K562 (cell line): ENCODE data around the gene ATP6V0C. TPM values are rescaled to one million over a fixed set of nuclear protein-coding genes. Genes with fewer than 3 reads are reported as not detected.

Experiments
- BRD4 ChIP-seq: fragments of 200-600 bp; sonication (generic); IDR thresholded peaks from 2 replicates; pipeline ENCODE4 v1.6.1; 2017; ENCODE audit warnings: inconsistent platforms
- C11orf30 ChIP-seq: fragments of 450-650 bp; IDR thresholded peaks from 2 replicates; pipeline ENCODE4 v1.6.1; 2016; ENCODE audit warnings: low read depth, mild to moderate bottlenecking
- ERF ChIP-seq: fragments of 450-650 bp; formaldehyde crosslinking; IDR thresholded peaks from 2 replicates; pipeline ENCODE4 v1.4.0; 2020; ENCODE audit warnings: mild to moderate bottlenecking, mixed read lengths
- PCBP2 ChIP-seq: fragments of 200-400 bp; formaldehyde crosslinking; IDR thresholded peaks from 2 replicates; pipeline ENCODE4 v1.6.1; 2018; ENCODE audit warnings: low read length, low read depth, mild to moderate bottlenecking, moderate library complexity; ENCODE audit not compliant: poor library complexity, severe bottlenecking
- PML ChIP-seq: IDR thresholded peaks from 2 replicates; pipeline ENCODE4 v1.6.1; 2012; ENCODE audit warnings: low read length, inconsistent platforms
- SNIP1 ChIP-seq: fragments of 450-650 bp; IDR thresholded peaks from 2 replicates; pipeline ENCODE4 v1.7.1; 2017; ENCODE audit warnings: low read depth, mild to moderate bottlenecking
- TEAD4 ChIP-seq, 2 experiments: sonication (generic) in 1 of 2; formaldehyde crosslinking in 1 of 2; IDR thresholded peaks; 2 replicates each; pipeline versions ENCODE4 v1.6.1 to v1.8.0; 2012 to 2022; ENCODE audit warnings: borderline replicate concordance in 1 of 2, inconsistent platforms in 1 of 2, low read length in 1 of 2, mild to moderate bottlenecking in 1 of 2, missing genetic modification reagents in 1 of 2
- THRA ChIP-seq: fragments of 450-650 bp; IDR thresholded peaks from 2 replicates; pipeline ENCODE4 v1.6.1; 2017; ENCODE audit warnings: mild to moderate bottlenecking, moderate library complexity
- ZNF140 ChIP-seq: fragments of 250-450 bp; sonication (Bioruptor Pico); IDR thresholded peaks from 2 replicates; pipeline ENCODE4 v1.8.0; 2021; ENCODE audit warnings: moderate library complexity, mild to moderate bottlenecking, inconsistent platforms
- polyA plus RNA-seq, 8 experiments: library from polyadenylated mRNA; depleted of rRNA in 4 of 8; stranded (reverse) in 5 of 8; unstranded in 3 of 8; fragments of >200 nt; fragmentation: Nextera tagmentation in 2 of 8; fragmentation: Illumina TruSeq in 1 of 8; extraction: Ambion mirVana in 2 of 8; extraction: Trizol in 1 of 8; gene quantifications; 2 replicates each; pipeline versions ENCODE4 v1.2.1 to v1.2.3, GENCODE V29; 2011 to 2014; ENCODE audit warnings: inconsistent platforms in 1 of 8, missing spikeins in 1 of 8
- total RNA-seq, 7 experiments: library from RNA; depleted of rRNA in 6 of 7; stranded (reverse); fragments of >200 nt in 6 of 7; fragmentation: Illumina TruSeq in 2 of 7; extraction: Trizol in 2 of 7; gene quantifications; 2 replicates each; pipeline versions ENCODE4 v1.2.1 to v1.2.3, GENCODE V29; 2011 to 2021; ENCODE audit warnings: low replicate concordance in 1 of 7
- TF ChIP-seq, protein P1 (sequence below), 2 experiments: fragments of 450-650 bp; formaldehyde crosslinking in 1 of 2; IDR thresholded peaks; 2 replicates each; pipeline versions ENCODE4 v1.4.0 to v1.6.1; 2014 to 2020; ENCODE audit warnings: mild to moderate bottlenecking in 2 of 2, borderline replicate concordance in 1 of 2, low read depth in 1 of 2
- TF ChIP-seq, protein P2 (sequence below), 2 experiments: IDR thresholded peaks in 1 of 2; conservative IDR thresholded peaks in 1 of 2; 2 replicates each; pipeline ENCODE4 v1.6.1; 2016; ENCODE audit warnings: low read depth in 2 of 2, mild to moderate bottlenecking in 1 of 2, missing compliant biosample characterization in 1 of 2, missing genetic modification characterization in 1 of 2, moderate library complexity in 1 of 2
- TF ChIP-seq, protein P3 (sequence below): sonication (generic); formaldehyde crosslinking; IDR thresholded peaks from 2 replicates; pipeline ENCODE4 v1.8.0; 2022; ENCODE audit warnings: missing genetic modification reagents, mild to moderate bottlenecking, moderate library complexity, borderline replicate concordance

Gene ATP6V0C
- total and polyA plus RNA-seq, 9 of the 15 experiments (the other 6 are each of a cell fraction or from before 2014, with no cell fraction given), result 2.9 to 228 (median 22.7) TPM

DNA sequence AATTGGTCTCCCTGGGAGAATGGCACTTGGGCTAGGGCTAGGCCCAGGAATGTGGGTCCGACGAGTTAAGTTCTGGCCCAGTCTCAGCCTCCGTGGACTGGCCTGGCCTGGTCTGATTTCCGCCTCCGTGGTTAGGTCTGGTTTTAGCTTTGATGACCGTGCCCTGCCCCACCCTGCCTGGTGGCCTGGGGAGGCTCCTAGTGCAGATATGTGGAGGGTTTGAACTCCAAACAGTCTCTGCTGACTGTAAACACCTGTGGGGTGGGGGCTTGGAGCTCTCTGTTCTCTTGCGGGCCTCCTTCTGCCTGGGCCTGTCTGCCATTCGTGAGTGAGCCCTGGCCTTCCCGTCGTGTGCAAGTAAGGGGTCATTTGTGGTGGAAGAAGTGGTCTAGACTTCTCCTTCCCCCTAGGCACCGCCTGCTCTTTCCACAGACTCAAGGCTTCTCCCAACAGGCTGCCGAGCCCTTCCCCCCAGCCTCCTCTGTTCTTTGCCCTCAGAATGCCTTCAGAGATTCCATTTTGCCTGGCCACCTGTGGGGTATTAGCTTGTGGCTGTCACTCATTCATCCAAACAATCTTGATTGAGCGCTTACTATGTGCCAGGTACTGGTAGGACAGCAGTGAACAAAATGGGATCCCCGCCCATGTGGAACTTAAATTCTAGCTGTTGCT lies 1.6 kb downstream of the ATP6V0C start (continued):
- TF ChIP-seq, protein P1, sequence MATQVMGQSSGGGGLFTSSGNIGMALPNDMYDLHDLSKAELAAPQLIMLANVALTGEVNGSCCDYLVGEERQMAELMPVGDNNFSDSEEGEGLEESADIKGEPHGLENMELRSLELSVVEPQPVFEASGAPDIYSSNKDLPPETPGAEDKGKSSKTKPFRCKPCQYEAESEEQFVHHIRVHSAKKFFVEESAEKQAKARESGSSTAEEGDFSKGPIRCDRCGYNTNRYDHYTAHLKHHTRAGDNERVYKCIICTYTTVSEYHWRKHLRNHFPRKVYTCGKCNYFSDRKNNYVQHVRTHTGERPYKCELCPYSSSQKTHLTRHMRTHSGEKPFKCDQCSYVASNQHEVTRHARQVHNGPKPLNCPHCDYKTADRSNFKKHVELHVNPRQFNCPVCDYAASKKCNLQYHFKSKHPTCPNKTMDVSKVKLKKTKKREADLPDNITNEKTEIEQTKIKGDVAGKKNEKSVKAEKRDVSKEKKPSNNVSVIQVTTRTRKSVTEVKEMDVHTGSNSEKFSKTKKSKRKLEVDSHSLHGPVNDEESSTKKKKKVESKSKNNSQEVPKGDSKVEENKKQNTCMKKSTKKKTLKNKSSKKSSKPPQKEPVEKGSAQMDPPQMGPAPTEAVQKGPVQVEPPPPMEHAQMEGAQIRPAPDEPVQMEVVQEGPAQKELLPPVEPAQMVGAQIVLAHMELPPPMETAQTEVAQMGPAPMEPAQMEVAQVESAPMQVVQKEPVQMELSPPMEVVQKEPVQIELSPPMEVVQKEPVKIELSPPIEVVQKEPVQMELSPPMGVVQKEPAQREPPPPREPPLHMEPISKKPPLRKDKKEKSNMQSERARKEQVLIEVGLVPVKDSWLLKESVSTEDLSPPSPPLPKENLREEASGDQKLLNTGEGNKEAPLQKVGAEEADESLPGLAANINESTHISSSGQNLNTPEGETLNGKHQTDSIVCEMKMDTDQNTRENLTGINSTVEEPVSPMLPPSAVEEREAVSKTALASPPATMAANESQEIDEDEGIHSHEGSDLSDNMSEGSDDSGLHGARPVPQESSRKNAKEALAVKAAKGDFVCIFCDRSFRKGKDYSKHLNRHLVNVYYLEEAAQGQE (IDR thresholded peaks at IDR 0.05; ENCODE audit: borderline replicate concordance), result peak; percentile 50; the same call in 1 of the 2 replicates
- TF ChIP-seq, protein P1 (CRISPR knock-in tag; IDR thresholded peaks at IDR 0.05; ENCODE audit: low read depth), result no peak
- TF ChIP-seq PCBP2 (no peak), SNIP1 (no peak), PML (no peak), BRD4 (no peak), TEAD4 (IDR thresholded peaks at IDR 0.05; ENCODE audit: low read length) (peak; percentile 22; the same call in 1 of the 2 replicates), TEAD4 (CRISPR knock-in tag; IDR thresholded peaks at IDR 0.05; ENCODE audit: borderline replicate concordance) (no peak), THRA (no peak), ZNF140 (no peak), ERF (CRISPR knock-in tag) (no peak), C11orf30 (no peak)
- TF ChIP-seq, protein P2, sequence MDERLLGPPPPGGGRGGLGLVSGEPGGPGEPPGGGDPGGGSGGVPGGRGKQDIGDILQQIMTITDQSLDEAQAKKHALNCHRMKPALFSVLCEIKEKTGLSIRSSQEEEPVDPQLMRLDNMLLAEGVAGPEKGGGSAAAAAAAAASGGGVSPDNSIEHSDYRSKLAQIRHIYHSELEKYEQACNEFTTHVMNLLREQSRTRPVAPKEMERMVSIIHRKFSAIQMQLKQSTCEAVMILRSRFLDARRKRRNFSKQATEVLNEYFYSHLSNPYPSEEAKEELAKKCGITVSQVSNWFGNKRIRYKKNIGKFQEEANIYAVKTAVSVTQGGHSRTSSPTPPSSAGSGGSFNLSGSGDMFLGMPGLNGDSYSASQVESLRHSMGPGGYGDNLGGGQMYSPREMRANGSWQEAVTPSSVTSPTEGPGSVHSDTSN (CRISPR knock-in tag; IDR thresholded peaks at IDR 0.05; ENCODE audit: low read depth), result no peak
- TF ChIP-seq, protein P2 (tag; conservative IDR thresholded peaks at IDR 0.05; ENCODE audit: low read depth), result no peak
- TF ChIP-seq, protein P3, sequence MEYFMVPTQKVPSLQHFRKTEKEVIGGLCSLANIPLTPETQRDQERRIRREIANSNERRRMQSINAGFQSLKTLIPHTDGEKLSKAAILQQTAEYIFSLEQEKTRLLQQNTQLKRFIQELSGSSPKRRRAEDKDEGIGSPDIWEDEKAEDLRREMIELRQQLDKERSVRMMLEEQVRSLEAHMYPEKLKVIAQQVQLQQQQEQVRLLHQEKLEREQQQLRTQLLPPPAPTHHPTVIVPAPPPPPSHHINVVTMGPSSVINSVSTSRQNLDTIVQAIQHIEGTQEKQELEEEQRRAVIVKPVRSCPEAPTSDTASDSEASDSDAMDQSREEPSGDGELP (CRISPR knock-in tag), result peak; percentile 10; the same call in 1 of the 2 replicates
